ENCODE measurements around the gene NEU4.
A peak's percentile ranks its signal among the peaks of the same experiment; 100 is the strongest.
"Not testable (repeated sequence)": the region's sequence is repeated elsewhere in the genome, so short reads cannot be mapped to it uniquely, and the experiment has no call there.

Gene NEU4, protein sequence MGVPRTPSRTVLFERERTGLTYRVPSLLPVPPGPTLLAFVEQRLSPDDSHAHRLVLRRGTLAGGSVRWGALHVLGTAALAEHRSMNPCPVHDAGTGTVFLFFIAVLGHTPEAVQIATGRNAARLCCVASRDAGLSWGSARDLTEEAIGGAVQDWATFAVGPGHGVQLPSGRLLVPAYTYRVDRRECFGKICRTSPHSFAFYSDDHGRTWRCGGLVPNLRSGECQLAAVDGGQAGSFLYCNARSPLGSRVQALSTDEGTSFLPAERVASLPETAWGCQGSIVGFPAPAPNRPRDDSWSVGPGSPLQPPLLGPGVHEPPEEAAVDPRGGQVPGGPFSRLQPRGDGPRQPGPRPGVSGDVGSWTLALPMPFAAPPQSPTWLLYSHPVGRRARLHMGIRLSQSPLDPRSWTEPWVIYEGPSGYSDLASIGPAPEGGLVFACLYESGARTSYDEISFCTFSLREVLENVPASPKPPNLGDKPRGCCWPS

DNA sequence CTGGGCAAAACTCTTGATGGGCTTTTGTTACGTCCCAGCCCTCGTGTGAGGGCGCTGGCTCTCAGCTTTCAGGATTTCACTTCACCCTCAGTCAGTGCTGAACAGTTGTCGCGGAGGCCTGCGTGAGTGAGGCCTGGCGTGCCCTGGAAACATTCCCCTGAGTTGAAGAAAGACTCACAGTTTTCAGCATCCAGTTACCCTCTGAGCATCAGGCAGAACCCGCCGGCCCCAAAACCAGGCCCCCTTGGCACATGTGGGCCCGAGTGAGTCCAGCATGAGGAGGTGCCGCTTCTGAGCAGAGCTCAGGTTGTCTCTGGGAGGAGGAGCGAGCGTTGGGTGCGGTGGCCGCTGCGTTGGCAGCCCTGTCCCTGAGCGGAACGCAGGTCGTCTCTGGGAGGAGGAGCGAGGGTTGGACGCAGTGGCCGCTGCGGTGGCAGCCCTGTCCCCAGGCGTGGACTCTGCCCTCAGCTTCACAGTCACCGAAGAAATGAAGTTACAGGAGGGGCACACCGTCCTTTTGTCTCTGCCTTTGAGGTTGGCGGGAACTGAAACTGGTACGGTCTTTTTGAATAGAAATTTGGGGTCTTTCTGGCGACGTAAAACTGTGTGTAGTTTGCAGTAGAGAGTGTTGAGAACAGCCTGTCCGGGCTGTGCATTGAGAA is at the start of gene NEU4:
Gene NEU4, plus strand, starts transcription at position 473 of the 662 bp plus-strand sequence. CDS start 5,292 bp downstream, outside the sequence.
- no peak for DNase-seq

DNA sequence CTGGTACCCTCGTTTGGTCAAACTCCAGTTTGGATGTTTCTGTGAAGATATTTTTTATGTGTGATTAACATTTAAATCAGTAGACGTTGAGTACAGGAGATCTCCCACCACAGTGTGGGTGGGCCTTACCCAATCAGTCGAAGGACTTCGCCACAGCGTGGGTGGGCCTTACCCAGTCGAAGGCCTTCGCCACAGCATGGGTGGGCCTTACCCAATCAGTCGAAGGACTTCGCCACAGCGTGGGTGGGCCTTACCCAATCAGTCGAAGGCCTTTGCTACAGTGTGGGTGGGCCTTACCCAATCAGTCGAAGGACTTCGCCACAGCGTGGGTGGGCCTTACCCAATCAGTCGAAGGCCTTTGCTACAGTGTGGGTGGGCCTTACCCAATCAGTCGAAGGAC is 49.1 kb upstream of the NEU4 start:
- DNase-seq = not testable (repeated sequence)

DNA sequence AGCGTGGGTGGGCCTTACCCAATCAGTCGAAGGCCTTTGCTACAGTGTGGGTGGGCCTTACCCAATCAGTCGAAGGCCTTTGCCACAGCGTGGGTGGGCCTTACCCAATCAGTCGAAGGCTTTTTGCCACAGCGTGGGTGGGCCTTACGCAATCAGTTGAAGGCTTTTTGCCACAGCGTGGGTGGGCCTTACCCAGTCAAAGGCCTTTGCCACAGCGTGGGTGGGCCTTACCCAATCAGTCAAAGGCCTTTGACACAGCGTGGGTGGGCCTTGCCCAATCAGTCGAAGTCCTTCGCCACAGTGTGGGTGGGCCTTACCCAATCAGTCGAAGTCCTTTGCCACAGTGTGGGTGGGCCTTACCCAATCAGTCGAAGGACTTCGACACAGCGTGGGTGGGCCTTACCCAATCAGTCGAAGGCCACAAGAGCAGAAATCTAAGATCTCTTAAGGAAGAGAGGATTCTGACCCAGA is 48.7 kb upstream of the NEU4 start:
- no peak for DNase-seq

DNA sequence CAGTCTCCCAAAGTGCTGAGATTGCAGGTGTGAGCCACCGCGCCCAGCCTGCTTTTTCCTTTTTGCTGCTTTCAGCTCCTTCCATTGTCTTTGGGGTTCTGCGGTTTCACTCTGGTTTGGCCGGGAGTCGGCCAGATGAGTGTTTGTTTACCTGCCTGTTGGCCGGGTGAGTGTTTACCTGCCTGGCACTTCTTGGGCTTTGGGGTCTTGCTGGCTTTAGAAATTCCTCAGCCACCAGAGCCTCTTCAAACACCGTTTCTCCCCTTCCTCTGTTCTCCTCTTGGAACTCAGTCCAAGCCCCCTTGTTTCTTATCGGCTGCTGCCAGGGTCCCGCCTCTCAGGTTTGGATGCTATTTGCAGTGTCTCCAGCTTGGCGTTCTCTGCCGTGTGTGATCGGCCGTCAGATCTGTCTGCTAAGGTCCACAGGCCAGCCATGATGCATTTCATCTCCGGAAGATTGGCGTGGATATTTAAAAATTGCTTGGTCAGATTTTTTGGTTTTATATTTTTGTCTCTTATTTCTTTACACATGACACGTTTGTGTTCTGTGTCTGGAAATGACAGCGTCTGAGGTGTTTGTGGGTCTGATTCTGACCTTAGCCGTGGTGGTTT is 46.6 kb upstream of the NEU4 start:
- no peak for DNase-seq

DNA sequence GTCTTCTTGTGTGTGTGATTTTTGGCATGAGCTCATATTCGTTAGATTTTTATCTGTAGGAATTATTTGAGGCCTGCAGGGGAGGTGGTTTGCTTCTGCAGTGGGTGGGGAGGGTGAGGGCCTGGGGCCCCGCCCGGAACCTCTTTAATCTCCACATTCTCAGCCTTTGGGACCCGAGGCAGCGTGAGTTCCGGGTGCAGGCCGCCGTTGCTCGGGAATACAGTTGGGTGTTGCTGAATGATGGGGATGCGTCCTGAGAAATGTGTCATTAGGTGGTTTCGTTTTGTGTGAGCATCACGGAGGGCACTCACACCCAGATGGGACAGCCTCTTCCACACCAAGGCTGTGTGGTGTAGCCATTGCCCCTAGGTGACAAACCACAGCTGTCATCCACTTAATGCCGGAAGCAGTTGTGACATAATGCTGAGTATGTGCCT is 46.0 kb upstream of the NEU4 start:
- DNase-seq = peak; percentile 61

DNA sequence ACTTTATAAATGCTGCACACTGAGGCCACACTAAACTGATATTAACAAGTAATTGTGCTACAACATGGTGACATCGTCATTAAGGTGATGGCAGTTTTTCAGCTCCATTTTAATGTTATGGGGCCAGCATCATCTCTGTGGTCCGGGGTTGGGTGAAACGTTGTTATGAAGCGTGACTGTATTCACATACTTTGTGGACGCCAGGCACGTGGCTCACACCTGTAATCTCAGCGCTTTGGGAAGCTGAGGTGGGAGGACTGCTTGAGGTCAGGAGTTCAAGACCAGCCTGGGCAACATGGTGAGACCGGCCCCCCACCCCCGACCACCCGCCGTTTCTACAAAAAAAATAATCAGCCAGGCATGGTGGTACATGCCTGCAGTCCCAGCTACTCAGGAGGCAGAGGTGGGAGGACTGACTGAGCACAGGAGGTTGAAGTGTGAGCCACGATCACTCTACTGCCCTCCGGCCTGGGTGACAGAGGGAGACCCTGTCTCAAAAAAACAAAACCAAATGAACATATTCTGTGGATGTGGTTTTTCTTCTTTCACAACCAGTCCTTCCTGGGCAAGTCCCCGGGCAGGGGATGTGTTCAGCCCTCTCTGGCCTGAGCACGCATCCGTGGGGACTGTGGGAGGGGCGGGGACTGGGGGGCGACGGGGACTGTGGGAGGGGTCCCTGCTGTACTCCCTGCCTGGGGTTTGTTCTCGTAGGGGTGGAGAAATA is 45.3 kb upstream of the NEU4 start:
- DNase-seq = no peak

DNA sequence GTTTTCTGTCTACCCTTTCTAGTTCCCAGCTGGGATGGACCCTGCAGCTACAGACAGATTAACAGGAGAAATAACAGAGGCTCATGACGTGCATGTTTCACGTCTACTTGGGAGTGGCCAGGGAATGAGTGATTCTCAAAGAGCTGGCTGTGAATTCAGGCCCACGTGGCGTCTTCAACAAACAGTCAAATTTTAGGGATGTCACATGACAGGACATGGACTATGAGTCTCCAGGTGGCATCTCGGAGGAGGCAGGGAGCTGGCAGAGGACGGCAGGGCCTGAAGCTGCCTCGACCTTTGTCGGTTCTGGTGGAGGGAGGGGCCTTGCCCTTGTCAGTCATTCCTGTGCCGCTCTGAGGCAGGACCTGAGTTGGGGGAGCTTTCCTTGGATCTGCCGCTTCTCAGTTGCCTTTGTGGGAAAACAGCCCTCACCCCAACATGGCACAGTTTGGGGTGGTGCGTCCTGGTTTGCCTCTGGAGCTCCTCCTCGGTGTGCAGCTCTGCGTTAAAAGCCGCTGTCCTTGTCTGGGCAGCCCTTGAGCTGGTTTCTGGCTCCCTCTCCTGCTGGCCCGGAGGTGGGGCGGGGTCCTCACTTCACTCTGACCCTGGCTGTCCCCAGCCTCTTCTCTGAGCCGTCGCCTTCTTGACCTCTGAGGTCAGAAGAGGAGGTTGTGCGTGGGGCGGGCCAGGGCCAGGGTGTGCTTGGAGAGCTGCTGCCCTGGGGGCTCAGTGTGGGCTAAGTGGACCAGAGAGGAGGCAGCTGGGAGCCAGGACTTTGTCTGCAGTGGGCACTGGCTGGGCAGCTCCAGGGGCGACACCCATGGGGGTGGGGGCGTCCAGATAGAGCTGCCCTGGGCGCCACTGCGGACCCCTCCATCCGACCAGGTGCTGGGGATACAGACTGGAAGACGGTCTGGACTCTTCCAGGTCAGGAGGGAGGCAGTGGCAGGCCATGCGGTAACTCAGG is 44.4 kb upstream of the NEU4 start:
- no peak for DNase-seq

DNA sequence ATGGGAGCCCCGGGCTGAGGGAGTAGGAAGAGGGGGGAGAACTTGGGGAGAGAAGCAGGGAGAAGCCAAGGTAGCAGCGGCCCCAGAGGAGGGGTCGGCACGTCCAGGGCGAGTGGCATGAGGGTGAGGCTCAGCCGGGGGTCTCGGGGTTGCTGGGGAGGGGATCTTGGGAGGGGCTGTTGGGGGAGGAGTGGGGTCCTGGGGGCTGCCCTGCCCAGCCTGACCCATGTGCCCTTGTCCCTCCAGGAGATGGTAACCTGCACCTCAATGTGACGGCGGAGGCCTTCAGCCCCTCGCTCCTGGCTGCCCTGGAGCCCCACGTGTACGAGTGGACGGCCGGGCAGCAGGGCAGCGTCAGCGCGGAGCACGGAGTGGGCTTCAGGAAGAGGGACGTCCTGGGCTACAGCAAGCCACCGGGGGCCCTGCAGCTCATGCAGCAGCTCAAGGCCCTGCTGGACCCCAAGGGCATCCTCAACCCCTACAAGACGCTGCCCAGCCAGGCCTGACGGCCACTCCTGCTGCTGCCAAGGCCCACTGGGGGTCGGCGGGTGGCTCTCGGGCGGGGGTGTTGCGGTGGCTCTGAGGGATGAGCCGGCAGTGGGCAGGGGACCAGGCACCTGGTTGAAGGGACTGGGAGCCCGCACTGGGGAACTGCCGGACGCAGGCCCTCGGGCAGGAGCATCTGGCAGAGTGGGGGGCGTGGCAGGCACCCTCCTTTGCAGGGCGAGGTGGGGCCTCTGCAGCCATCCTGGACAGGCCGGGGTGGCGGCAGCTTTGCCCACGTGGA is 41.3 kb upstream of the NEU4 start:
- DNase-seq = no peak

DNA sequence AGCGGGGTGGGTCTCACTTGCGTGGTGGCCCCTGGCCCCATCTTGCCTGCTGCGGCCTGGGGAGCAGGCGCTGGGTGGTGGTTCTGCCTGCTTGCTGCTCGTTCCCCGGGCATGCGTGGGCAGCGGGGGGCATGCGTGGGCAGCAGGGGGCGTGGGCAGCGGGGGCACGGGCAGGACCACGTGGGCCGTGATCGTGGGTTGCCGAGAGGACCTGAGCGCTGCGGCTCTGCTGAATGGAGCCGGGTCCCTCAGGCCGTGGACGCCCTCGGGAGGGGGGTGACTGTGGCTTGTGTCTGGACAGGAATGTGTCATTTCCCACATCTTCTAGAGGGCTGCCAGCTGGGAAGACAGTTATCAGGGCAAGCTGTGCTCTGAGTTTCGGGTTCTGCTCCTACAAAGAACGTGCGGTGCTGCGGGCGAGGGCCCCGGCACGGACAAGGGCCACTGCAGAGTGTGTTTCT is 40.7 kb upstream of the NEU4 start:
- DNase-seq = no peak

DNA sequence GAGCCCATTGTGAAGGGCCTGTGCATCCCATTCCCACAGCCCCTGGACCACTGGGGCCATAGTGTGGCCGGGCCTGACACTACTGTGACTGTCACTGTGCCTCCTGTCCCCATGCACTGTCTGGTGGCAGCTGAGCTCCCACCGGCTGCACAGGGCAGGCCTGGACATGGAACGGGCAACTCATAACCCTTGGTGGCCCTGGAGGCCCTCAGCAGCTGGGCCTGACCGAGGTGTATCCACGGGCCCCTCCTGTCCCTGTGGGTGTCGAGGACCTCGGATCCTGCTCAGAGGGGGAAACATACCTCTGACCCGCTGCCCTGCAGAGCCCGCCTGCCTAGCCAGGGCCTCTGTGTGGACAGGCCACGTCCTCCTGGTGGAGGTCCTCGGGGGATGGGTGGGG is 40.1 kb upstream of the NEU4 start:
- DNase-seq = no peak

DNA sequence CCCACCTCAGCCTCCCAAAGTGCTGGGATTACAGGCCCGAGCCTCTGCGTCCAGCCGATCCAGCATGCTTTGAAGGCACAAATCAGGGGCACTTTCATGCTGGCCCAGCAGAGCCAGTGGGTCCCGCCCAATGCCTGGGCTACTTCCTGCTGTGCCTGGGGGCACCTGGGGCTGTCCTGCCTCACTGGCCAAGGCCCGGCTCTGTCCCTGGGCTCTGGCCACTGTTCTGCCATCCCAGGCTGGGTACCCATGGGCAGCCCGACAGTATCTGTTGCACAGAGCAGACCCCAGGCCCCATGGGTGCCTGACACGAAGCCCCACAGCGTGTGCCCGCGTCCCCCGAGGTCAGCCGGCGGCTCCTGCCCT is 39.2 kb upstream of the NEU4 start:
- DNase-seq = no peak

DNA sequence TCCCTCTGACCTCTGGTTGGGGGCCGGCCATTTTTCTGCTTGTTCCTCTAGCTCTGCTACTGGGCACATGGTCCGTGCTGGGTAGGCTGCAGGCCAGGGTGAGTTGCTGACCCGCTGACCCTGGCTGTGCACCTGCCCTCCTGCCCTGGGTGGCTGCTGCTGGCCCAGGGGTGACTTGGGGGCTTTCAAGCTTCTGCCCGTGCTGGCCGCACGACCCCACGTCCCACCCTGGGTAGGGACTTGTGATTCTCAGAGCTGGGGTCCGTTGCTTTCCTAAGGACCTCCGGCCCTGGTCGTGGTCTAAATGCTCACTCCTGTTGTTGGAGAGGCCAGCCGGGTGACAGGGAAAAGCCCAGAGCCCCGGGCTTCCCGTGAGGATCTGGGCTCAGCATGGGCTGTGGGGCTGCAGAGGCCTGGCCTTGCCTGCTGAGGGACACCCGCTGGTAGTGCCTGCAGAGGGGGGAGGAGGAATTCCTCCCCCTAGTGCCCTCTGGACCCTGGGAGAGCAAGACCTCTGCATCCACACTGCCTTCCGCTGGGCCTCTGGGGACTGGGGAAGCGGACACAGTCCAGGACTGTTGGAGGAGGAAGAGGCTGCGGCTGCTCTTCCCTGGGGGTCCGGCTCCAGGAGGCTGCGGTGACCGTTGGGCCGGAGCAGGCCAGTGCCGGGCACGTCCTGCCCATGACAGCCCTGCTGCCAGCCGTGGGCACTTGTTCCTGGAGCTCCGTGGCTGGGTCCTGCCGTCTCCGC is 38.6 kb upstream of the NEU4 start:
- no peak for DNase-seq

DNA sequence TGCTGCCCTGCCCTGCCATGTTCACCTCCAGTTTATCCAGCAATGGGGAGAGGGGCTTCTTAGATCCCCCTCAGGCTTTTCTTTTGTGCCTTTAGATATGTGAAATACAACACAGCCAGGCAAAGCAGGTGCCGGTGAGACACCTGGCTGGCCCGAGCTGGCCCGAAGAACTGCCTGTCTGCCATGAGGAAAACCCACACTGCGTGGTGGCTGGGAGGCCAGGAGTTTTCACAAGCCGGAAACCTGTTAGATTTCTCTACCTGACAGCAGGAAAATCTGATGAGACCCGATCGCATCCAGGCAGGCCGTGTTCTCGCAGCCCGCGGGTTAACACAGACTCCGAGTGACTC is 38.1 kb upstream of the NEU4 start:
- no peak for DNase-seq

DNA sequence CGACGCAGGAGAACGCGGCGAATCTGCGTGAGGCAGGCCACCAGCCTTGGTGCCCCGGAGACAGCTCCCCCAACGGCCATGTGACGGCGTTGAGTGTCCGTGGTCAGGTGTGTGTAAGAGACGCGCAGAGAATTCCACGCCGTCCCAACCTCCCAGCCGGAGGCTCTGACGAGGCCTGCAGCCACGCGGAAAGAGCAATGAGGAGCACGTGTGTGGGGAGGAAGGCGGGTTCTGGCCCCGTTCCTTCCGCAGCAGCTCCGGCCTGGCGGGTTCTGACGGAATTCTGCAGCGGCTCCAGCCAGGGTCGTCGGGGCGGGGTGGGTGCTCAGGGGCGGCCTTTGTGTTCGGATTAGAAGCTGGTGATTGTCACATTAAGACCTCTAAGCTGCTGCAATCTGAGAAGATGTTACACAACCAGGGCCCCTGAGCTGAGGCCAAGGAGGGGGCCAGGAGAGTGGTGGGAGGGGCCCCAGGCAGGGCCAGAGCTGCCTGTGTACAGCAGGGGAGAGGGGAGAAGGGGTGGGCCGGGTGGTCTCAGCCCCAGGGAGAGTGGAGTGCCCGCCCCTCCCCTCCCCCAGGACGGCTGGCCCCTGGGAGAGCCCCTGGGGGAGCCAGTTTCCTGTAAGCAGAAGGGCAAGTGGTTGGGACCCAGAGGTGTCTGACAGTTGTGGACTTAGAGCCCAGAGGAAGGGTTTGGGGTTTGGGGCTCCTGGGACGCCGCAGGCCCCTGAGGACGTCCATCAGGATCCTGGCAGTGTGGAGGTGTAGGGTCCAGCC is 37.5 kb upstream of the NEU4 start:
- no peak for DNase-seq

DNA sequence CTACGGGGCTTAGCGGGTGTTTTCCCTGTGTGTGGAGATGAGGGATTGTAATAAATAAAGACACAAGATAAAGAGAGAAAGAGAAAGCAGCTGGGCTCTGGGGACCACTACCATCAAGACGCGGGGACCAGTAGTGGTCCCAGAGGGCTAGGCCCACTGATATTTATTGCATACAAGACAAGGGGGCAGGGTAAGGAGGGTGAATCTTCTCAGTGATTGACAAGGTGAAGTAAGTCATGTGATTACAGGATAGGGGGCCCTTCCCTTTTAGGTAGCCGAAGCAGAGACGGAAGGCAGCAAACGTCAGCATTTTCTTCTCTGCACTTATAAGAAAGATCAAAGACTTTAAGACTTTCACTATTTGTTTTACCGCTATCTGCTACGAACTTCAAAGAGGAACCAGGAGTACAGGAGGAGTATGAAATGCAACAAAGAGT is 36.9 kb upstream of the NEU4 start:
- DNase-seq = no peak

DNA sequence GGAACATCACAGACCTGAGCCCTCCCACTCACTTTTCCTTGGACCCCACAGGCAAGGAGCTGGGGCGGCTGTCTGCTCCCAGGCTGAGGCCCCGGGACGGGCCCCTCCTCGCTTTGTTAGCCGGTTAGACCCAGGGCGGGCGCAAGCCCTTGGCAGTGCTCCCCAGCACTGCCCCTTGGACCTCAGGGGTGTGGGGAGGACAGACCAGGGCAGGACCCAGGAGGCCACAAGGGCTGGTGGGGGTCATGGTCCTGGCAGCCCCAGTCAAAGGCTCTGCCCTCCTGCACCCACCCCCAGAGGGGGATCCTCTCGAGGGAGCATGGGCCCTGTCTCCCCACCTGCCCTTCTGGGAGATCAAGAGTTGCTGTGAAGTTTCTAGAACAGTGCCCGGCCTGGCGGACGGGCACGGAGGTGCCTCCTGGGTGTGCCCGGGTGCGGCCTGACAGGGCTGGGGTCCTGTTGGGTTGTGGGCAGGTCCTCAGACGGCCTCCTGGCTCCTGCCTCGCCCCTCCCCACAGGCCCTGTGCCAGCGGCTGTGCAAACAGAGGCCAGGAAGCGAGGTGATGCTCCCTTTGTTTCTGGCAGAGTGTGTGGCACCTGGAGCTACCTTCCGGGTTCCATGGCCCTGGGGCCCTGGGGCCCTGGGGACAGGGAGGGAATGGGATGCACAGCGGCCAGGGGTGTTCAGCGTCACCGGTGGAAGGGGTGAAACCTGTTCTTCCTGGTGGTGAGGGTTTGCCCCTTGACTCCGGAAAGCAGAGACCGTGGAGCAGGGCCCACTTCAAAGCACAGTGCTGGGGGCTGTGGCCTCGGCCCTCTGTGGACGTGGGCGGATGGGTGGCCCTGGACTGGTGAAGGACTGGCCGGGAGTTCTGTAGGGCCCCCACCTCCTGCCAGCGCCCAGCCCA is 35.2 kb upstream of the NEU4 start:
- DNase-seq = no peak

DNA sequence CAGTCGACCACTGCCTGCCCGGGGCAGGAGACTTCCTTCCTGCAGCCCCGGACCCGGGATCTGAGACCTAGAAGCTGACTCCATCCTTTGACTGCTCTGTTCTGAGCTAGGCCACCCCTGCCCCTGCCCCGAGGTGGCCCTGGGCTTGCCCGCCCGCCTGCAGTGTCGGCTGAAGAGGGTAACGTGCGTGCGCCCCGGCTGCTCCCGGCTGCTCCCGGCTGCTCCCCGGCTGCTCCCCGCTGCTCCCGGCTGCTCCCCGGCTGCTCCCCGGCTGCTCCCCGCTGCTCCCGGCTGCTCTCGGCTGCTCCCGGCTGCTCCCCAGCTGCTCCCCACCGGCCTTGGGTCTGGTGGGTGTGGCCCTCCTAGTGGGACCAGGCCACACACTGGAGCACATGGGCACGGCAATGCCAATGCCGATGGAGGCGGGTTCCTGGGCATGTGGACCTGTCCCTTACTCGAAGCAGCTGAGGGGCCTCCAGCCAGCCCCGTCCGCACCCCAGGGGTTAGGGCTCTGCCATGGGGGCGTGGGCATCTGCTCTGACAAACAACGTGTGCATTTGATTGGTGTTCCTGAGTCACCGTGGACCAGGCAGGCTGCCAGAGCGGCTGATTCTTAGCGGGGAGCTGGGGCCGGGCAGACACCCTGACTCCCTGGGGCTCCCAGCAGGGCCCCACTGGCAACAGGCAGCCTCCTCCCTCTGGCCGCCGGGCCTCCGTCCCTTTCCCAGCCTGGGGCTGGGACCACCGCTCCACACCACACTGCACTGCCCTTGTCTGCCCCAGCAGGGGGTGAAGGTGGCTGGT is 34.4 kb upstream of the NEU4 start:
- no peak for DNase-seq

Measured in activated effector memory CD4-positive, alpha-beta T cell treated with Interleukin-2 at 50 U/mL for 16 hours (primary cell).